Erythroblast (primary cell): Measurements from ENCODE around the gene NDUFA7.
"Not testable (repeated sequence)": the region's sequence is repeated elsewhere in the genome, so short reads cannot be mapped to it uniquely, and the experiment has no call there.

ENCODE experiments used
- DNase-seq, 2 experiments: peaks; one replicate each; lab custom pipeline; 2025; lab: John Stamatoyannopoulos, UW
- GATA1 ChIP-seq: IDR thresholded peaks from 2 replicates; pipeline ENCODE4 v1.6.1; 2011; ENCODE audit warnings: low read depth, mild to moderate bottlenecking, control low read depth, low read length, moderate library complexity
- POLR2A ChIP-seq: IDR thresholded peaks from 2 replicates; pipeline ENCODE4 v1.6.1; 2011; ENCODE audit warnings: mild to moderate bottlenecking, low read length

The NDUFA7 gene

GRCh38 chr19:8304841-8305621 lies 16.1 kb downstream of the NDUFA7 start:
- TF ChIP-seq POLR2A (no peak), GATA1 (no peak)
- DNase-seq: peak; percentile 46 to 48

DNA sequence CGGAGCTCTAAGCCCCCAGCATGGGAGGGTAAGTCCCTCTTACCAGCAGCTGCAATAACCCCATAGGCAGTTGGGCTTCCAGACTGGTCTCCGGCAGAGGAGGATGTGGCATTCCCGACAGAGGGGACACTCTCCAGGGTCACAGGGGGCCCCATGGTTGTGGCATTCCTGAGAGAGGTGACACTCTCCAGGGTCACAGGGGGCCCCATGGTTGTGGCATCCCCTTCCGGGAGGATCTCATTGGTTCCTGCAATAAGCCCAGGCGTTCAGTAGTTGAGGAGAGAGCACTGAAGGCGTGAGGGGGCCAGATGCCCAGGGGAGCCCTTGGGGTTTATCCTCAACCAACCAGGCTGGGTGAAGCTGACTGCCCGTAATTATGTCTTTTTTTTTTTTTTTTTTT lies 18.4 kb downstream of the NDUFA7 start:
- DNase-seq: no peak
- no peak for TF ChIP-seq POLR2A
- no peak for TF ChIP-seq GATA1

DNA sequence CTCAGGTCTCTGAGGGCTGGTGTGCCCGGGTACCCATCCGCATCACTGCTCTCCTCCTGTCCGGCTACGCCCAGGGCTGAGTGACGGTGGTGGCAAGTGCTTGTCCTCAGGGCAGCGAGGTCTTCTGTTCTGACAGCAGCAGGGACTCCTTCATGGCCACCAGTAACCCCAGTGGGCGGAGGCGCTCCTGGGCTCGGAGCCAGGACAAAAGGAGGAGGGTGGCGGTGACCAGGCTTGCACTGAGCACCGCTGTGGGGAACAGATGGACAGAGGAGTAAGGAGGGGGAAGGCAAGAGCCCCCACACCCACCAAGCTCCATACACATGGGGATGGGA lies 18.9 kb downstream of the NDUFA7 start:
- peak; percentile 80 to 83 for DNase-seq
- TF ChIP-seq POLR2A: no peak
- TF ChIP-seq GATA1: no peak

DNA sequence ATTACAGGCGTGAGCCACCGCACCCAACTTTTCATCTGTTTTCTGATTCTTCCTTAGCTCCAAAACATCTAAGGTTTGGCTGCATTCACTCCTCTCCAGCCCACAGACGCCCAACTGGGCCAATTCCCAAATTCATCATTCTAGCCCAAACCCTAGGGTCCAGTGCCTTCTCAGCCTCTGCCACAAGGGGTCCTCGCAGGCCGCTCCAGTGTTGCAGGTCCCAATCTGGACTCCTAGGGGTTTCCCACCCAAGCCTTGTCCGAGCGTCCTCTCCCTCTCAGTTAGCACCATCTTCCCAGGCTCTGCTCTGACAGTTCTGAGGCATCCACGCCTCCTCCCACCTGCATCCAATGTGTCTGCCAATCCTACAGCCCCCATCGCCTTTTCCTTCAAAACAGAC lies 29.8 kb downstream of the NDUFA7 start:
- DNase-seq: not testable (repeated sequence)

- not testable (repeated sequence) for DNase-seq
Observed at GRCh38 chr19:8276508-8276907, 44.7 kb downstream of the NDUFA7 start.

DNA sequence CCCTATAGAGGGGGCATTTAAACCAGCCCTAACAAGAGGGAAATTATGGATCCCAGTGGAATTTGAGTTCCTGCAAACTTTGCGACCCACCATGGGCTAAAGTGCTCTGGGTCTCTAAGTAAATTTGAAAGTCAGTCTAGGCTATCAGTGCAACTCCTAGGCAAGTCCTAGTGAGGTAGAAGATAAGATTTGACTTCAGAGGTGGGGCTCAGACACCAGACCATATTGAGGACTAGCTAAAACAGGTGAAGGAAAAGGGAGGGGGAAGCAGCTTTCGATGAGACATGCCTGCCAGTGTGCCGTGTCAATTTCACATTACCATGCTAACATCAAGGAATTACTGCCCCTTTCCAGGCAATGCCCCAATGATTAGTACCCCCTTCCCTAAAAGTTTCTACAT lies 51.5 kb downstream of the NDUFA7 start:
- TF ChIP-seq GATA1 (no peak), POLR2A (no peak)
- DNase-seq: no peak

GRCh38 chr19:8265872-8266271 lies 55.3 kb downstream of the NDUFA7 start:
- no peak for DNase-seq
- TF ChIP-seq POLR2A (no peak), GATA1 (no peak)

DNA sequence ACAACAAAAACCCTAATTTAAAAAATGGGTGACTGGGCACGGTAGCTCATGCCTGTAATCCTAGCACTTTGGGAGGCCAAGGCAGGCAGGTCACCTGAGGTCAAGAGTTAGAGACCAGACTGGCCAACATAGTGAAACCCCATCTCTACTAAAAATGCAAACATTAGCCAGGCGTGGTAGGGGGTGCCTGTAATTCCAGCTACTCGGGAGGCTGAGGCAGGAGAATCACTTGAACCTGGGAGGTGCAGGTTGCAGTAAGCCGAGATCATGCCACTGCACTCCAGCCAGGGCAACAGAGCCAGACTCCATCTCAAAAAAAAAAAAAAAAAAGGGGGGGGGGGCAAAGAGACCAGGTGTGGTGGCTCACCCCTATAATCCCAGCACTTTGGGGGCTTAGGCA lies 56.9 kb downstream of the NDUFA7 start:
- DNase-seq: not testable (repeated sequence)

DNA sequence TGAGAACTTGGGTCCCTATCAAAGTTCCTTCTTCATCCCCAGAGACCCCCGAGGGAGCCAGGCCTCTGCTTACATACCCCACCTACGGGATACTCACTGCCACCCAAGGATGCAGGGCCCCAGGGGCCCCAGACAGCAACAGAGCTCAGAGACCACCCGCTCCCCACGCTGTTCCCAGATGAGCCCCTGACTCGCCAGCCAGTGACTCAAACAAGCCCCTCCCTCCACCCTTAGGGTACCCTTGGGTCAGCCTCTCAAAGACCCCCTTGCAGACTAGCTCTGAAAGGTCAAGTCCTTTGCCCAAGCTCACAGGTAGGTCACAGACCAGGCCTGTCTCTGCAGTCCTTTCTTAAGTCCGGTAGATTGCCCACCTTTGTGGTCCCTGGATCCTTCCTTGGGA lies 58.7 kb downstream of the NDUFA7 start:
- DNase-seq: no peak
- no peak for TF ChIP-seq GATA1
- no peak for TF ChIP-seq POLR2A

DNA sequence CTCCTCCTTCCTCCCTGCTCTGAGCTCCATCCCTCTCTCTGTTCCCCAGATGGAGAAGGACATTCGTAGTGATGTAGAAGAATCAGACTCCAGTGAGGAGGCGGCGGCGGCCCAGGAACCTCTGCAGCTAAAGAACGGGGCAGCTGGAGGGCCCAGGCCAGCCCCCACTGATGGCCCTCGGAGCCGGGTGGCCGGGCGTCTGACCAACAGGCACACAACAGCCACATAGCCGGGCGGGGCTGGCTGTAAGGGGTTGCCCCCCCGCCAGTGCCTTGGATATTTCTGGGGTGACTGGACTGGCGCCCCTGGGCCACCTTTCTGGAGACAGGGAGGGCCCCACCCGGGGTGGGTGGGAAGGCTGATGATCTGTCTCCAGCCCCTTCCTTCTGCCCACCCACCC lies 59.3 kb downstream of the NDUFA7 start:
- DNase-seq: no peak
- TF ChIP-seq GATA1 (no peak), POLR2A (no peak)

DNA sequence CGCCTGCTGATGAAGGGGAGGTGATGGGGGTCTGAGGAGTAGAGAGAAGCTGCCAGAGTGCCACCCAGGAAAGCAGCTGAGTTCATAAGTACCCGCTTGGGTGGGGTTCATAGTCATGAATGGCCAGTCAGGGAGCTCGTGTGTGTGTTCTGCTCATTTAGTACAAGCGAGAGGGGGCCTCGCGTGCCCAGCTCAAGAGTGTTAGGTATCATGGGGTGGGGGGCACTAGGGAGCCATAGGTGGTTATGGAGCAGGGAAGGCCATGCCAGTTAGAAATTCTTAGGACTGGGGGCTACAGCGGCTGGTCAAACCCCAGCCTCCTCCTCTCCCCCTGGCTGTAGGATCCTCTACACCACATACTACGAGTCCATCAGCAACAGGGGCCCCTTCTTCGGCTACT lies 59.8 kb downstream of the NDUFA7 start:
- no peak for TF ChIP-seq POLR2A
- no peak for TF ChIP-seq GATA1
- DNase-seq: no peak
